A549 (cell line): ENCODE measurements around the gene CARTPT. TPM values are rescaled to one million over a fixed set of nuclear protein-coding genes. Genes with fewer than 3 reads are reported as not detected.

Source experiments
- ATAC-seq, 2 experiments: fragments of 200-7000 bp in 1 of 2; fragments of >200 bp in 1 of 2; cut with Nextera tagmentation in 1 of 2; cut with Tn5 transposase in 1 of 2; 3 replicates each; pipeline versions ENCODE4 v1.8.0 to v1.9.1; 2018 to 2020; ENCODE audit warnings: mild to moderate bottlenecking in 1 of 2, moderate library complexity in 1 of 2
- CTCF ChIA-PET: fragments of 300-600 bp; sonication (Branson Sonifier 250); formaldehyde crosslinking; extraction: SDS; loops from one replicate; lab custom pipeline; 2021; ENCODE audit warnings: antibody characterized with exemption, inconsistent platforms; lab: Yijun Ruan, JAX
- POLR2A ChIA-PET: fragments of 350-600 bp; formaldehyde crosslinking; extraction: SDS; loops from one replicate; lab custom pipeline; 2021; ENCODE audit warnings: antibody characterized with exemption, inconsistent platforms; lab: Yijun Ruan, JAX
- DNase-seq, 2 experiments: peaks; one replicate each; pipeline versions ENCODE4 v3.0.0 to v3.0.0-alpha.2; 2011 to 2016; ENCODE audit warnings: low read depth in 1 of 2, low spot score in 1 of 2
- FAIRE-seq: peaks from 2 replicates; lab custom pipeline; 2011; peaks lifted over from hg19 to GRCh38; lab: Jason Lieb, UNC
- H3K27ac ChIP-seq, 2 experiments: fragments of >200 bp; sonication (Bioruptor Twin); formaldehyde crosslinking; 3 replicates each; pipeline ENCODE4 v1.5.1; 2016 to 2017
- H3K4me1 ChIP-seq: fragments of >200 bp; sonication (Bioruptor Twin); formaldehyde crosslinking; 3 replicates; pipeline ENCODE4 v1.6.1; 2016
- H3K4me2 ChIP-seq: fragments of >200 bp; sonication (Bioruptor Twin); formaldehyde crosslinking; 3 replicates; pipeline ENCODE4 v1.6.1; 2016
- H3K4me3 ChIP-seq: fragments of >200 bp; sonication (Bioruptor Twin); formaldehyde crosslinking; 3 replicates; pipeline ENCODE4 v1.5.1; 2016
- H3K9me3 ChIP-seq: fragments of >200 bp; sonication (Bioruptor Twin); formaldehyde crosslinking; 3 replicates; pipeline ENCODE4 v1.6.1; 2016
- BHLHE40 ChIP-seq: IDR thresholded peaks from 2 replicates; pipeline ENCODE4 v1.6.1; 2012; ENCODE audit warnings: low read depth, low read length, inconsistent platforms
- CBX8 ChIP-seq: fragments of 200-600 bp; sonication (generic); IDR thresholded peaks from 2 replicates; pipeline ENCODE4 v1.6.1; 2016
- EHF ChIP-seq: fragments of 250-450 bp; sonication (Bioruptor Pico); IDR thresholded peaks from 2 replicates; pipeline ENCODE4 v1.5.0; 2020; ENCODE audit warnings: mild to moderate bottlenecking
- EHMT2 ChIP-seq: fragments of 200-600 bp; sonication (generic); IDR thresholded peaks from 2 replicates; pipeline ENCODE4 v1.6.1; 2016; ENCODE audit warnings: antibody characterized with exemption, low read depth, mild to moderate bottlenecking, moderate library complexity
- EP300 ChIP-seq, 2 experiments: fragments of >200 bp; sonication (Bioruptor Twin); formaldehyde crosslinking; IDR thresholded peaks; 2 replicates in 1 of 2; 3 replicates in 1 of 2; pipeline ENCODE4 v1.6.1; 2016 to 2017
- FOXS1 ChIP-seq: fragments of 250-450 bp; sonication (Bioruptor Pico); IDR thresholded peaks from 2 replicates; pipeline ENCODE4 v1.5.0; 2020; ENCODE audit warnings: mild to moderate bottlenecking, moderate library complexity
- HOXA7 ChIP-seq: fragments of 250-450 bp; sonication (Bioruptor Pico); IDR thresholded peaks from 2 replicates; pipeline ENCODE4 v1.5.0; 2020; ENCODE audit warnings: mild to moderate bottlenecking, moderate library complexity
- HOXB5 ChIP-seq: fragments of 250-450 bp; sonication (Bioruptor Pico); IDR thresholded peaks from 2 replicates; pipeline ENCODE4 v1.5.0; 2020; ENCODE audit warnings: mild to moderate bottlenecking, moderate library complexity
- MAFK ChIP-seq: fragments of 450-650 bp; IDR thresholded peaks from 2 replicates; pipeline ENCODE4 v1.6.1; 2014; ENCODE audit not compliant: partially characterized antibody
- NFE2L2 ChIP-seq: fragments of 150-350 bp; conservative IDR thresholded peaks from 2 replicates; pipeline ENCODE4 v1.6.1; 2014; ENCODE audit warnings: low read length
- RCOR1 ChIP-seq: fragments of 150-350 bp; IDR thresholded peaks from 2 replicates; pipeline ENCODE4 v1.6.1; 2014; ENCODE audit warnings: antibody characterized with exemption, low read length, low read depth
- TP53 ChIP-seq: fragments of 250-450 bp; sonication (Bioruptor Pico); IDR thresholded peaks from 2 replicates; pipeline ENCODE4 v1.5.0; 2021; ENCODE audit warnings: mild to moderate bottlenecking, moderate library complexity
- WGBS: methylation state at CpG from one replicate; pipeline ENCODE4 v1.1.6; 2017; ENCODE audit errors: missing lambda C conversion rate; 5-methylcytosine and 5-hydroxymethylcytosine counted together
- polyA minus RNA-seq: library from RNA; depleted of rRNA, polyadenylated mRNA; stranded (reverse); fragments of >200 nt; gene quantifications from 2 replicates; pipeline ENCODE4 v1.2.3, GENCODE V29; 2011; rRNA and poly(A)+ RNA removed
- polyA plus RNA-seq, 4 experiments: library from polyadenylated mRNA; depleted of rRNA in 3 of 4; stranded (reverse); fragments of >200 nt; fragmentation: RNase III in 1 of 4; extraction: RNeasy Plus Mini Kit Qiagen cat#74134 plus additional on column Dnase treatment in 1 of 4; gene quantifications; 2 replicates in 3 of 4; 3 replicates in 1 of 4; pipeline ENCODE4 v1.2.3, GENCODE V29; 2011 to 2017
- TF ChIP-seq, protein P1 (sequence below): fragments of 250-450 bp; sonication (Bioruptor Pico); IDR thresholded peaks from 2 replicates; pipeline ENCODE4 v1.5.0; 2021; ENCODE audit warnings: mild to moderate bottlenecking, moderate library complexity, borderline replicate concordance
- TF ChIP-seq, protein P2 (sequence below): fragments of 200-600 bp; sonication (generic); IDR thresholded peaks from 2 replicates; pipeline ENCODE4 v1.6.1; 2016; ENCODE audit warnings: antibody characterized with exemption, mild to moderate bottlenecking, moderate library complexity

CARTPT gene
- not detected in 2 replicates for polyA plus RNA-seq (2011; rRNA removed)
- not detected in 2 replicates for polyA plus RNA-seq (2012; cell fraction: cytosol; rRNA removed)
- polyA plus RNA-seq (2012; cell fraction: nucleus; rRNA removed): not detected in 2 replicates
- polyA plus RNA-seq (2017; fragmentation: RNase III; extraction: RNeasy Plus Mini Kit Qiagen cat#74134 plus additional on column Dnase treatment): not detected in 3 replicates
- polyA minus RNA-seq: not detected in 2 replicates

DNA sequence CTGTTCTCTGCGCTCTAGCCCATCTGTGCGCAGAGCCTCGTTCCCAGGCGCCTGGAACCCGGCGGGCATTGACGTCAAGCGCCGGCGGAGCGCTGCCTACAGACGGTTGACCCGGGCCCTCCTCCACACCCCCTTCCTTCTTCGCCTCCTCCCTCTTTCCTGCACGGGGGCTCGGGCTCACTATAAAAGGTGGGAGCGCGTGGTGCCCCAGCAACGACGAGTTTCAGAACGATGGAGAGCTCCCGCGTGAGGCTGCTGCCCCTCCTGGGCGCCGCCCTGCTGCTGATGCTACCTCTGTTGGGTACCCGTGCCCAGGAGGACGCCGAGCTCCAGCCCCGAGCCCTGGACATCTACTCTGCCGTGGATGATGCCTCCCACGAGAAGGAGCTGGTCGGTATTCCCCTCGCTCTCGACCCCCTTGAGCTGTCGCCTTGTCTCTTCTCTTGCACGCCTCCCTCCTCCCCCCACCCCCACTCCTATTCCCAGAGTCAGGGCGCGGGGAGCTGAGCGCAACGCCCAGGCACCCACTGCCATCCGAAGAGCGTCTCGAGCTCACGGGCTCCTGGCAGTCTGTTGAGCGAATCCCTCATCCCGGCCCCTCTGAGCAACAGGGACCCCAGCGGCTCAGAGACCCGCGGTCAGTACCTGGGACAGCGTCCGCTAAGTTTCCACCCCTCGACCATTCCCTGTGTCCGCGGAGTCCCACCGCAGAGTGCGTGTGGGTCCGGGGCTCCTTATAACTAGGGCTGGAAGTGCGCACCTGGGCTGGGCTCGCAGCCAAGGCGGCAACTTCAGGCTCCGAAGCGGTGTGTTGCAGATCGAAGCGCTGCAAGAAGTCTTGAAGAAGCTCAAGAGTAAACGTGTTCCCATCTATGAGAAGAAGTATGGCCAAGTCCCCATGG, at the start of gene CARTPT:
TSS of gene CARTPT (plus strand) at position 213 of the 902 bp plus-strand sequence. CDS start at position 232, 19 bp downstream.
- H3K9me3 ChIP-seq: no peaks in the 10 kb centered on the region
- no peak within 1 kb of the TSS for H3K4me3 ChIP-seq
- CTCF ChIA-PET: interaction anchor here (1.6 kb wide), 1 partner anchor 12 kb away, joined by 4 read pairs; no protein-coding TSS in a partner anchor
- POLR2A ChIA-PET: no interaction called here
- H3K4me2 ChIP-seq: 0 out of 3 replicates have a peak within 1 kb of the TSS, but pooled peaks have one; percentile 2
- no peaks in the 10 kb centered on the region for H3K4me1 ChIP-seq
- DNase-seq (no peak), FAIRE-seq (no peak), ATAC-seq (peak; percentile 52 to 58; a peak in 3 of 6 replicates)
- no peak for TF ChIP-seq NFE2L2
- no peak for TF ChIP-seq TP53 (CRISPR knock-in tag)
- TF ChIP-seq, protein P1, sequence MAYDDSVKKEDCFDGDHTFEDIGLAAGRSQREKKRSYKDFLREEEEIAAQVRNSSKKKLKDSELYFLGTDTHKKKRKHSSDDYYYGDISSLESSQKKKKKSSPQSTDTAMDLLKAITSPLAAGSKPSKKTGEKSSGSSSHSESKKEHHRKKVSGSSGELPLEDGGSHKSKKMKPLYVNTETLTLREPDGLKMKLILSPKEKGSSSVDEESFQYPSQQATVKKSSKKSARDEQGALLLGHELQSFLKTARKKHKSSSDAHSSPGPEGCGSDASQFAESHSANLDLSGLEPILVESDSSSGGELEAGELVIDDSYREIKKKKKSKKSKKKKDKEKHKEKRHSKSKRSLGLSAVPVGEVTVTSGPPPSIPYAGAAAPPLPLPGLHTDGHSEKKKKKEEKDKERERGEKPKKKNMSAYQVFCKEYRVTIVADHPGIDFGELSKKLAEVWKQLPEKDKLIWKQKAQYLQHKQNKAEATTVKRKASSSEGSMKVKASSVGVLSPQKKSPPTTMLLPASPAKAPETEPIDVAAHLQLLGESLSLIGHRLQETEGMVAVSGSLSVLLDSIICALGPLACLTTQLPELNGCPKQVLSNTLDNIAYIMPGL (CRISPR knock-in tag): no peak
- TF ChIP-seq RCOR1: no peak
- no peak for TF ChIP-seq EHF (CRISPR knock-in tag)
- no peak for TF ChIP-seq HOXB5
- TF ChIP-seq EHMT2: peak; percentile 24
- TF ChIP-seq CBX8: no peak
- no peak for TF ChIP-seq EP300 (IDR thresholded peaks at IDR 0.05)
- TF ChIP-seq, protein P2, sequence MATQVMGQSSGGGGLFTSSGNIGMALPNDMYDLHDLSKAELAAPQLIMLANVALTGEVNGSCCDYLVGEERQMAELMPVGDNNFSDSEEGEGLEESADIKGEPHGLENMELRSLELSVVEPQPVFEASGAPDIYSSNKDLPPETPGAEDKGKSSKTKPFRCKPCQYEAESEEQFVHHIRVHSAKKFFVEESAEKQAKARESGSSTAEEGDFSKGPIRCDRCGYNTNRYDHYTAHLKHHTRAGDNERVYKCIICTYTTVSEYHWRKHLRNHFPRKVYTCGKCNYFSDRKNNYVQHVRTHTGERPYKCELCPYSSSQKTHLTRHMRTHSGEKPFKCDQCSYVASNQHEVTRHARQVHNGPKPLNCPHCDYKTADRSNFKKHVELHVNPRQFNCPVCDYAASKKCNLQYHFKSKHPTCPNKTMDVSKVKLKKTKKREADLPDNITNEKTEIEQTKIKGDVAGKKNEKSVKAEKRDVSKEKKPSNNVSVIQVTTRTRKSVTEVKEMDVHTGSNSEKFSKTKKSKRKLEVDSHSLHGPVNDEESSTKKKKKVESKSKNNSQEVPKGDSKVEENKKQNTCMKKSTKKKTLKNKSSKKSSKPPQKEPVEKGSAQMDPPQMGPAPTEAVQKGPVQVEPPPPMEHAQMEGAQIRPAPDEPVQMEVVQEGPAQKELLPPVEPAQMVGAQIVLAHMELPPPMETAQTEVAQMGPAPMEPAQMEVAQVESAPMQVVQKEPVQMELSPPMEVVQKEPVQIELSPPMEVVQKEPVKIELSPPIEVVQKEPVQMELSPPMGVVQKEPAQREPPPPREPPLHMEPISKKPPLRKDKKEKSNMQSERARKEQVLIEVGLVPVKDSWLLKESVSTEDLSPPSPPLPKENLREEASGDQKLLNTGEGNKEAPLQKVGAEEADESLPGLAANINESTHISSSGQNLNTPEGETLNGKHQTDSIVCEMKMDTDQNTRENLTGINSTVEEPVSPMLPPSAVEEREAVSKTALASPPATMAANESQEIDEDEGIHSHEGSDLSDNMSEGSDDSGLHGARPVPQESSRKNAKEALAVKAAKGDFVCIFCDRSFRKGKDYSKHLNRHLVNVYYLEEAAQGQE: peak; percentile 87
- 39% methylated on average over 54 of the region's 65 CpGs for WGBS
- no peak within 1 kb of the TSS for H3K27ac ChIP-seq

DNA sequence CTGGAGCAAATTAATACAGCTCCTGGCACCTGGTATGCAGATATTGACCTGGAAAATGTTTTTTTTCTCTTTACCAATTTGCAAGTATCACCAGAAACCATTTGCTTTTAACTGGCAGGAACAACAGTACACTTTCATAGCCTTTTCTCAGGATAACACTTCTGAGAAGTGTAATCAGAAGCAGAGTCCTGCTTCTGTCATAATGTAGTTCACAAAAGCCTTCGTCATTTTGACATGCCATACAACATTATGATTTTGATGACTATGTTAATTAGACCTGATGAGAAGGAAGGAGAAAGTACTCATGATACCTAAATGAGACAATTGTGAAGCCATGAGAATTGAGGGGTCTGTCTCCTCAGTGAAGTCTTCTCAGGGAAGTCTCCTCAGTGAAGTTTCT, 41.1 kb upstream of the CARTPT start:
- ChIA-PET CTCF (no interaction called here), POLR2A (no interaction called here)
- TF ChIP-seq MAFK (peak; percentile 42), BHLHE40 (no peak)
- Histone ChIP-seq H3K27ac (no peak overlapping the region), H3K4me2 (no peak overlapping the region), H3K4me1 (no peaks in the 10 kb centered on the region), H3K9me3 (no peaks in the 10 kb centered on the region), H3K4me3 (no peak overlapping the region)
- ATAC-seq (no peak), DNase-seq (no peak), FAIRE-seq (no peak)
- WGBS: 52% methylated on average over 1 of the region's 1 CpG

DNA sequence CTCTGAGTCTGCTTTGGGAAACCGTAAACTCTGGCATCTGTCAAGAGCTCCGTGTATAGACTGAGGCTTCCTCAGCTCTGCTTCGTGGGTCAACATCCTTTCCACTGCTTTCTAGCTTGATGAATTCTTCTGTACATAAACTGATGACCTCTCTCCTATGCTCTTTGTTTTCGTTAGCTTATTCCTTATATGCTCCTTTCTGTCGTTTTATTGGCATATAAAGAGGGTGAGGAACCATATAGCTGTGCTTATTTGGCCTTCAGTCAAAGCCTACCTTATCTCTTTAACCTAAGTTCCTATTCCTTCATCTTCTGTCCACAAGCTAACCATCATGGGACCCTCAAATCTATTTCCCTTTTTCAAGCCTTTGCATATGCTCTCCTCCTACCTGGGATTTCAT, 39.4 kb upstream of the CARTPT start:
- Histone ChIP-seq H3K4me3 (no peak overlapping the region), H3K27ac (no peak overlapping the region), H3K4me1 (no peaks in the 10 kb centered on the region), H3K4me2 (no peak overlapping the region), H3K9me3 (no peaks in the 10 kb centered on the region)
- FAIRE-seq: no peak
- CTCF ChIA-PET: interaction anchor here (0.5 to 1.9 kb wide), 2 partner anchors 78 to 639 kb away, joined by 3 to 7 read pairs; no protein-coding TSS in a partner anchor
- no peak for ATAC-seq
- POLR2A ChIA-PET: no interaction called here
- no peak for DNase-seq
- TF ChIP-seq HOXA7 (no peak), FOXS1 (CRISPR knock-in tag) (no peak)
- WGBS: 28% methylated on average over 5 of the region's 5 CpGs
